ENCODE data around the gene RCN1.

- TF ChIP-seq CTCF (conservative IDR thresholded peaks at IDR 0.05; ENCODE audit: low read length) (no peak), EZH2phosphoT487 (IDR thresholded peaks at IDR 0.05; ENCODE audit: borderline replicate concordance, low read depth, low read length) (no peak)
Measured at GRCh38 chr11:32113920-32114203, 23.0 kb downstream of the RCN1 start.

Measured in OCI-LY7 (cell line).